SHP77 (cell line): ENCODE data around the gene ICAM2.
"Not testable (repeated sequence)": the region's sequence is repeated elsewhere in the genome, so short reads cannot be mapped to it uniquely, and the experiment has no call there.

ENCODE experiments used
- DNase-seq, 2 experiments: peaks; one replicate each; lab custom pipeline; 2025; lab: John Stamatoyannopoulos, UW

ICAM2 gene

DNA sequence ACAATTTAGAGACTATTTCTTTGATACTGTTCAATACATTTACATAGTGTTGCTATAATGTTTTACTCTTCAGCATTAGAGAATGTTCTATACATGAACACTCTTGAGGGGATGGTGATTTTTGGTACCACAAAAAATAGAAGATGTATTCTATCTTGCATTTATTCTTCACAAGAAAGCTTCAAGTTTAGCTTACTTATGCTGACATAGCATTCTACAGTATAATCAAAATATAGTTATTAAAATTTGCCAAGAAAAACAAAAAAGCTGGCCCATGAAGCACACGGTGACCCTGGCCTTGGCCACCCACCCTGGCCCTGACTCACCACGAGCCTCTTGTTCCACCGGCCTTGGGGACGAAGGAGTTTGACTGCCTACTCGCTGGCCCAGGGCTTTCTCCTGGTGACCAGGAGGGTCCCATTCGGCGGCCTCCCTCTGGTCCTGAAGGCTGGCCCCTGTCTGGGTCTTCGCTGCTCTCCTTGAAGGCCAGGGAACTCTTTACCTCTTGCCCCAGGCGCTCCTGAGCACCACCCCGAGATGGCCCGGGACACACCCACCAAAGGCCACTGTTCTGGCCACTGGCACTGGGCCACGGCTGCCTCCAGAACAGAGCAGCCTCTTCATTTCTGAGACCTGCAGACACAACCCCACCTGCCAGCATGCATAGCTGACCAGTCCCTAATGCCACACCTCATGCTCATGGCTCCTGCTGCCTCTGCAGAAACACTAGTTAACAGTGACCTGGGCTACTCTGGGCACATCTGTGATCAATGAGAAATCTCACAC lies 22.5 kb upstream of the ICAM2 start:
- no peak for DNase-seq

DNA sequence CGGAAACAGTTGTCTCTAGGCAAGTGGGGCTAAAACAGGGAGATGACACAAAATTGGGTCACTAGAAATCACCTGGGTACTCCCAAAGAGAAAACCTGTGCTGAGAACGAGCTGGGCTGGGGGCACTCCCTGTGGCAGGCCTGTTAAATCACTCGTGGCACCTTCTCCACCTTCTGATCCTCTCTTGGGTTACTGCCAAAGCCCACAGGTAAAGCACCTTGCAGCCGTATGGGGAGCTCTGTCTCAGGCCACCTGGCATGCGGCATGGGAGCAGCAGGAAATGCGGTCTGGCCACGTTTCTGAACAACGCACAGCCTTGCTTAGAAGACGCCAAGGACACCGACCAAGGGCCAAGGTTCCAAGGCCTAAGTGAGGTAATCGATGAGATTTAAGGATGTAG lies 21.5 kb upstream of the ICAM2 start:
- DNase-seq = no peak

DNA sequence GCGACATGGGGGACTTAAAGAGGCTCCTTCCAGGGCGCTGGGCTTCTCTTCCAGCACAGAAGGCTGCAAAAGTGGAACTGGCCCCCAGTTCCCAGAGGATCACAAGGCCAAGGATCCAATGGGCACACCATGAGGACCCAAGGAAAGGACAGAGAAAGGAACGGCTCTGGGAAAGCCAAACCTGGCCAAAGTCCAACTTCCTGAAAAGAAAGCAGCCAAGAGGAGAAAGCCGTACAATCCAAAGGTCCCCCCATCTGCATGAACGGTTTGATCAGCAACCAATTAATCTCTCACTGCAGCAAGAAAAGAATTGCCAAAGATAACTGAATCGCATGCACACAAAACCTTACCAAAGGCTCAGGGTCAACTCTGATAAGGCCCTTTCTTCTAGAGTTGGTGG lies 19.8 kb upstream of the ICAM2 start:
- no peak for DNase-seq

DNA sequence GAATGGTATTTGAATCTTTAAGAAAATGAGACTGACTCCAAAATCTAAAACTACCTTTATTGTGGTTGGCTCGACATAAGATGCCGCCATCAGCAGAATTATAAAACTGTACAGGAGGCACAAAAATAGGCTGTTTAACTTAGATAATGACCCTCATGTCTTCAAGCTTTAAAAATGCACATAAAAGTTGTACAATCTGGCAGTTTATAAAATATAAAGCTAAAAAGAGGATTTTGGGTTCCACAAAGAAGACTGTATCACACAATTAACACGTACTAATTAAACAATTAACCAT lies 18.6 kb upstream of the ICAM2 start:
- no peak for DNase-seq

DNA sequence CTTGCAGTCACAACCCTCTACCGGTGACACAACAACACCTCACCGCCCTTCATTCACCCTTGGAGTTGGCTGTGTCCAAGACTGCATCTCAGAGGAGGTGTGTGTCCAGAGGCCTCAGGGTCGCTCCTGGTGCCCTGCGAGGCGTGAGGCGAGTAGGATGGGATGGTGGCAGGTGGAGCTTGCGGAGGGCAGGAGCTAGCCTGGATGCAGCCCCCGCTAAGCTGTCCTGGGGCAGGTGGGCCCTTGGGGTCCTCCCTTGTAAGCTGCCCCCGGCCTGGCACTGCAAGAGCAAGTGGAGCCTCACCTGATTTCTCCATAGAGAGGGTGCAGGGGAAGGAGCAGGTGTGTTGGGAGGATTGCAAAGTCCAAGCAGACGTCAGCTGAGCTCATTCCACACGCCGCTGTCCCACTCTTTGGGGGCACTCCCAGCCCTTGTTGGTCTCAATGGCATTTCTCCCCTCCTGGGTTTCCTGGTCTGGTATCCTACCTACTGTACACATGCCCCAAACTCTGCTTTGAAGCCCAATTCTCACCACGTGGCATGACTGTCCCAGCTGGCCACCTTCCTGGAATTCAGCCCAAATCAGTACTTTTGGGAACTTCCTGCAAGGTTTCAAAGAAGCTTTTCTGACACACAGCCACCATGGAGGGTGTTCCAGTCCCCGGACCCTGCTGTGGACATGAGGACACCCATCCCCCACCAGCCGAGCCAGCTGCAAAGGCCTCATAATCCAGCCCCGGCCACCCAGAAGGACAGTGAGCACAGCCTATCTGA lies 18.1 kb upstream of the ICAM2 start:
- DNase-seq = no peak

DNA sequence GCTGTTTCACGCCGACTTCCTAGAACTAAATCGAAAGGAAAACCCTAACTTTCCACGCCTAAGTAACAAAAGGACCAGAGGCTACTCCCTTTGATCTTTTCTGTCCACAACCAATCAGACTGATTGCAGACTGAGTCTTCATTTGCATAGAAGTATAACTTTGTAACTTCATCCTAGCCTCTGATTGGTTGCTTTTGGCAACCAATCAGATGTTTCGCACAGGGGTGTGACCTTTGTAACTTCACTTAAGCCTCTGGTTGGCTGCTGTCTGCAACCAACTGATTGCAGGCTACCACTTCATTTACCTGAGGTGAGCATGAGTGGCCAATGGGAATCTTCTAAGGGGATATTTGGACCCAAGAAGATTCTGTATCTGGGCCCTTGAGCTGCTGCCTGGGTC lies 17.4 kb upstream of the ICAM2 start:
- DNase-seq = no peak

DNA sequence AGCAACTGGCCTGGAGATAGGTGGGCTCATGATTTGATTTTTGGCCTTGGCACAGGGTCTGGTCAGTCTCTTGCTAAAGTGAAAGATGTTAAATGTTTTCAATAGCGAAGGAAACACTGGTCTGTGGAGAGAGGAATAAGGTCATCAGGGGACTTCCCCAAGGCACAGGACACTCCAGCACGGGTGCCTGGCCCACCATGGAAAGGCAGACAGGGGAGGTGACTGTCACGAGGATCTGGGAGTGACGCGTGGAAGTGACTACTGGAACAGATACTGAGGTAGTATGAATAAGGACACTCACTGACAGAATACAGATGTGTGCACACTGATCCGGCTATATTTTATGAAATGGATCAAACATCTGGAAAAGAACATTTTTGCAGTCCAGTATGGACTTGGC lies 16.7 kb upstream of the ICAM2 start:
- DNase-seq = no peak

DNA sequence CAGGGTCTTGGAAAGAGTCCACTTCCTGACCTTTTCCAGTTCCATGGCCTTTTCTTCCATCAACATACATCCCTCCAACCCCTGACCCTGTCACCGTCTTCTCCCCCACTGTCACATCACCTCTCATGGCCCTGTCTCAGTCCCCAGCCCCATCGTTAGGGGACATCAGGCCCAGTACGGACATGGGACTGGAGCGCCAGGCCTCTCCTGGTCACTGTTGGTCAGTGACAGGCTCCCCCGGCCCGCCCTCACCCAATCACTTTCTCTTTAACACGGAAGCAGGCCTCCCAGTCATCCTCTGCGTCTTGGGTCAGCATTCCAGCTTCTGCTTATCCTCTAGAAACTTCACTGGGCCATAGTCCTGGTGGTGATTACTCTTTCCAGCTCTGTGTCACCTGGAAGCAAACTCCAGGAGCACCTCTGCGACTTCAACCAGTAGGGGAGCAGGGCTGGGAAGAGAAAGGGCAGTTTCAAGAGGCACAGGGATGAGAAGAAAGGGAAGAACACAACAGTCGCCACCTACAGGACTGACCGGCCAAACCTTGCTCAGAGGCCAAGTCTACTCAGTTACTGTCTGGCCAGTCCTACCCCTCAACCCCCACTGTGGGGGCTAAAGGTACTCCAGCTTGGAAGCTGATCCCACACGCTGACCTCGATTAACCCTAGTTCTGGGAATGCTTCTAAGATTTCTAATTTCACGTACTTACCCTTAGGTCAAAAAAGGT lies 15.9 kb upstream of the ICAM2 start:
- DNase-seq = no peak

DNA sequence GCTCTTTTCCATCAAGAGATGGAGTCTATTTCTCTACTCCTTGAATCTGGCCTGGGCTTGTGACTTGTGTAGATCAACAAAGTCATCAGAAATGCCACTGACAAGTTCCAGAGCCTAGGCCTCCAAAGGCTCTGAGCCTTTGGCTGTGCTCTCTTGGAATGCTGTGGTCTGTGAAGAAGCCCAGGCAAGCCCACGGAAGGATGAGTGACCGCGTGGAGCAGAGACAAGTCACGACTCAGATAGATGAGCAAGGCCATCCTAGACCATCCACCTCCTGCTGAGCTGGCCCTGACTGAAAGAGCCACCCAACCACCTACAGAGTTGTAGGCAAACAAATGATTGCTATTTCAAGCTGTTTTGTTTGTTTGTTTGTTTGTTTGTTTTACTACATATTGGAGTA lies 11.6 kb upstream of the ICAM2 start:
- no peak for DNase-seq

DNA sequence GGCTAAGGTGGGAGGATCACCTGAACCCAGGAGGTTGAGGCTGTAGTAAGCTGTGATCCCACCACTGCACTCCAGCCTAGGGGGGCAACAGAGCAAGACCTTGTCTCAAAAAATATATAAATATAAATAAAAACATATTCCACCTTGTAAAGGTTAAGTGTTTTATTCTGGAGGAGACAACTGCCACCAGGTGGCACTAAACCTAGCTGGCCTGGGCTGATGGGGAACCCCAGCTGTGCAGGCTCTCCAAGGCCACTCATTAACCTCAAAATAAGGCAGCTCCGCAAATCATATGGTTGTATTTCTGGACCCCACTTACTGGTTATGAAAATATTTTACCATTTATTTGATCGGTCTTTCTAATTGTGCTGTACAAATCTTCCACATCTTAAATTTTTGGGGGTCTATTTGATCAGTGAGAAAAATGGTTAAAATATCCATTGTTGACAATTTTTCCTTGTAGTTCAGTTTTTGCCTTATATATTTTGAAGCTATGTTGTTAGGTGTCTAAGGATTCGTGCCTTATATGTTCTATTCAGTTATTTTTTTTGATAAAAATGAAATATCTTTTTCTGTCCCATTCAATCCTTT lies 8.5 kb upstream of the ICAM2 start:
- DNase-seq = peak; percentile 22 to 58

DNA sequence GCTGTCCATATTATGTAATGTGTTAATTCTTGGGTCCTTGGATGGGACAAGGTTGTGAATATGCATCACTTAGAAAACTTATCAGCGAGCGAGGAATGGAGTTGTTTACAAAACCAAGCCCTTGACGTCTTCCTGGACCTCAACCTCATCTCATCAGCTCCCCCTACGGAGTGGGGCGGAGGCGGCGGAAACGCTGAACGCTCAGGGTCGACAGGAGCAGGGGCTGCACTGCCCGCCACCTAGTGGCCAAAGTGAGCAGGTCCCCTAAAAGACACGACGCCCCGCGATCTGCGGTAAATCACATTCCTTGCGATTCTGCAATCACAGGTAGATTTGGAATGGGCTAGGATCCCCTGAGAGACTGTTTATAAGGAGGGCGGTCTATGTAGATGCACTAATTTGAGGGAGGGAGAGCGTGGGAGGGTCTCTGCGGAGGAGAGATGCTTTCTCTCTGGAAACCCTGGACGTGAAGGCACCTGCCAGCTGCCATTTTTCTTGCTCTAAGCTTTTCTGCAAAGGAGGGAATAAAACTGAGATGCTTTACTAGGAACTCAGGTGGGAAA lies 5.4 kb upstream of the ICAM2 start:
- peak; percentile 67 to 80 for DNase-seq

DNA sequence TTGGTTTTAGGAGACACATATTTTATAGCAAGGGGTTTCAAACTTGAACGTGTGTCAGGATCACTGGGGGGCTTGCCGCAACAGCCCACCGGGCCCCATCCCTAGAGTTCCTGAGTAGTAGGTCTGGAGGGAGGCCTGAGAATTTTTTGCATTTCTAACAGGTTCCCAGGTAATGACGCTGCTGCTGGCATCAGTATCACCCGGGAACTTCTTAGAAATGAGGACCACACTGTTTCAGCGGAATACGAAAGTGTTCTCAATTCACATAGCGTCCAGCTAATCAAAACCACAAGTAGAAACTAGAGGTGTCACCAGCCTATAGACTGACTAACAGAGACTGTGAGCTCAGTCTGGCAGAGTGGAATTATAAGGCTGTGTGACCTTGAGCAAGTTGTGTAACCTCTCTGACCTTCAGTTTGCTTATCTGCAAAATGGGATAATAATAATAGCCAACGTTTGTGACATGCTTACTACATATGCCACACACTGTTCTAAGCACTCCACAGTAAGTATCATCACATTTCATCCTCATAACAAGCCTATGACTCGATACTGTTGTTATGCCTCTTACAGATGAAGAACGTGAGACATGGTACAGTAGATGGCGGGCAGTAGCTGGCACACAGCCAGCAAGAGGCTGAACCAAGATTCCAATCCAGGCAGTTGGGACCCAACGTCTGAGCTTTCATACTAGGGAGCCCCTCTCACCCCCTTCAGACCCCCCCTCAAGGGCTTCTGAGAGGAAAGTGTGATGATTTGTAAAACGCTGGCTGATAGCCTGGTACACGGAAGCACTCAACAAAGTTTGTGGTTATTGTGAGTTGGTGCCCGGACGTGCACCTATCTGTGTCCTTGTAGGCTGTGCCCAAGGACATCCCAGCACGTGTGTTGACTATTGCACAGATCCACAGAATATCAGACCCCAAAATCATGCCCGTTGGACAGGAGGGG lies 4.6 kb upstream of the ICAM2 start:
- no peak for DNase-seq

DNA sequence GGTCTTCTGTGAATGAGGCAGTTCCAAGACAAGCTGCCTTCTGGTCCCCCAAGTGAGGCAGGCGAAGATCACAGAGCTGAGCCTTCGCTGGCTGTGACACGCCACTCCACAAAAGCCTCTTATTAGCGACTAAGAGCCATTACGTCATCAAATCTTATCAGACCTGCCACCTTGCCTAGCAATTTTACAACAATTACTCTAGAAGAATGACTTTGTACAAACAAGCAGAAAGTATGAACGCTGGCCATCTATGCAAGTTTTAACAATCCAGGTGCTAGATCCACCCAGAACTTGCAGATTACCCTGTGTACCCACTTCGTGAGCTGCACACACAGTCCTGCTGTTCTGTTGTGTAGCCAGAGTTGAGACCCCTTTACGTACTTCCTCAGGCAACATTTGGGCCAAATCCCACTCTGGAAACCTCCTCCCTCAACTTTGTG lies 3.8 kb upstream of the ICAM2 start:
- no peak for DNase-seq

DNA sequence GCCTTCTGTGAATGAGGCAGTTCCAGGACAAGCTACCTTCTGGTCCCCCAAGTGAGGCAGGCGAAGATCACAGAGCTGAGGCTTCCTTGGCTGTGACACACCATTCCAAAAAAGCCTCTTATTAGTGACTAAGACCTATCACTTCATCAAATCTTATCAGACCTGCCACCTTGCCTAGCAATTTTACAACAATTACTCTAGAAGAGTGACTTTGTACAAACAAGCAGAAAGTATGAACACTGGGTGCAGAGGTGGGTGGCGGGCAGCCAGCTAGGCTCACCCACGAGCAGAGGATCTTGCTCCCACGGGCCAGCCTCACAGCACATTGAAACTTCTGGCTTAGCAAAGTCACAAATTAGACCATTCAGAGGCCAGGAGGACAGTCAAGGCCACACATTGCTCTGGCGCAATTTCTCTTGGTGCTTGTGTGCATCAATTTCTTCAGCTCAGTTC lies 2.2 kb upstream of the ICAM2 start:
- no peak for DNase-seq

DNA sequence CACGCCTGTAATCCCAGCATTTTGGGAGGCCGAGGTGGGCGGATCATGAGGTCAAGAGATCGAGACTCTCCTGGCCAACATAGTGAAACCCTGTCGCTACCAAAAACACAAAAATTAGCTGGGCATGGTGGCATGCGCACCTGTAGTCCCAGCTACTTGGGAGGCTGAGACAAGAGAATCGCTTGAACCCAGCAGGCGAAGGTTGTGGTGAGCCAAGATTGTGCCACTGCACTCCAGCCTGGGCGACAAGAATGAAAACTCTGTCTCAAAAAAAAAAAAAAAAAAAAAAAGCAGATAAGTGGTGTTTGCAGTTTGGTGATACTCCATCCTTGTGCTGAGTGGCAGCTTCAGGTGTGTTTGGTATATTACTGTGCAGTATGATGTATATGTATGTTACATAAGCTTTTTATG lies 877 bp downstream of the ICAM2 start:
- DNase-seq = not testable (repeated sequence)

DNA sequence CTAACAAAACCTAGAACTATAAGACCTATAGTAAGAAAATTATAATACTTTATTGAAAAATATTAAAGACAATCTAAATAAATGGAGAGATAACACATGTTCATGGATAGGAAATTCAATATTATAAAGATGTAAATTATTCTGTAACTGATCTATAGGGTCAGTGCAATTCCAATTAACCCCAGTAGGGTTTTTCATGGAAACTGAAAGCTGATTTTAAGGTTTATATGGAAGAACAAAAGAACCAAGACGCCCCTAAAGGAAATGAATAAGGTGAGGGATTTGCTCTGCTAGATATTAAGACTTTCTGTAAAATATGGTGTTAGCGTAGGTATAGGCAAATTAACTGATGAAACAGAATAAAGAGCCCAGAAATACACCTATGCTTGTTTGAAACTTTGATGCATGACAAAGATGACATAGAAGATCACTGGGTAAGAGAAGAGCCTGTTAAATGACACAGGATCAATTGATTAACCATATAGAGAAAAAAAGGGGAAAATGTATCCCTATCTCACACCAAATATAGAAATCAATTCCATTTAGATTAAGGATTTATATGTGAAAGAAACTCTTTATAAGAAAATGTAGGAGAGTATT lies 3.0 kb downstream of the ICAM2 start:
- DNase-seq = no peak

DNA sequence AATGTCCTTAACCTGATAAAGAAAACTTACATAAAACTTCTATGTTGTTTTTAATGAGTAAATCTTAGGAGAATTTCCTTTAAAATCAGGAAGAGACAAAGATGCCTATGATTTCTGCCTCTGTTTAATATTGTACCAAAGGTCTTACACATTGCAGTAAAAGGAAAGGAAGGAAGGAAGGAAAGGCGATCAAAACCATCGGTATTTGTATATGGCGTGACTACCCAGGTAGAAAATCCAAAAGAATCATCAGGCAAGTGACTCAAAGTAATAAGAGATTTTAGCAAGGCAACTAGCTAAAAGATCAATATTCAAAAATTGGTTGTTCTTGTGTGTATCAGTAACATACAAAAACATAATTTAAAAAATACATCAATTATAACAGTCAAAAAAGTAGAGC lies 3.5 kb downstream of the ICAM2 start:
- no peak for DNase-seq

DNA sequence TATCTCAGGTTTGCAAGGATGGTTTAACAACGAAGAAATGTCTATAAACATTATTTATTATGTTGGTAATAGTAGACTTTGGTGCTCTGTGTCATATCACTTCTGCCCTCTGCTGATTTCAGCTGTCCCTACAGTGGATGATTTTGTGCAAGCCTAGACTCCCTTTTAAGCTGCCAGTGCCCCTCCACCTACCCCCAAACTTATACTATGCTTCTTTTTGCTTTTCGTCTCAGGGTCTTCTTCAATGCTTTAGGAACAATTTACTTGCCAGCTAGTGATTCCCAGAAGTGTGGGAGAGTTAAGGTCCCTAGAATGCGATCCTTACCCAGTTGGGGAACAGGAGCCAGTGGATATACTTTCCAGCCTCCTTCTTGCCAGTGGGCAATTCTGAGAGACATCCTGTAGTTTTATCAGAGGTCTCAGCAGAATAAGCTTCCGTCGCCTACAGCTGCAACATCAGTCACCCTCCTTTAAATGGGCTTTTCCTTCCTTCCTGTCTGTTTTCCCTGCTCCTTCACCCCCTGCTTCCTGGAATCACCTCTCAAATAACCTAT lies 4.1 kb downstream of the ICAM2 start:
- no peak for DNase-seq

DNA sequence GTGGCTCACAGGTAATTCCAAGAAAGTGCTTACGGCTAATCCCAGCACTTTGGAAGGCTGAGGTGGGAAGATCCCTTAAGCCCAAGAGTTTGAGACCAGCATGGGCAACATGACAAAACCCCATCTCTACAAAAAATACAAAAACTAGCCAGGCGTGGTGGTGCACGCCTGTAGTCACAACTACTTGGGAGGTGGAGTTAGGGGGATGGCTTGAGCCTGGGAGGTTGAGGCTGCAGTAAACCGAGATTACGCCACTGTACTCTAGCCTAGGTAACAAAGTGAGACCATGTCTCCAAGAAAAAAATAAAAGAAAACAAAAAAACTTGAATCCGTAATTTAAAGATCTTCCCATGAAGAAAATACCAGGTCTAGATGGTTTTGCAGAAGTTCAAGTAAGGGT lies 5.0 kb downstream of the ICAM2 start:
- no peak for DNase-seq
